Smooth muscle cell (in vitro differentiated cells): ENCODE measurements around the gene OCEL1. TPM values are rescaled to one million over a fixed set of nuclear protein-coding genes. Genes with fewer than 3 reads are reported as not detected.

Experiments used
- DNase-seq: peaks from one replicate; lab custom pipeline; 2025; ENCODE audit not compliant: unreplicated experiment; lab: John Stamatoyannopoulos, UW
- H2AFZ ChIP-seq: fragments of 200-600 bp; sonication (generic); 2 replicates; pipeline ENCODE4 v1.6.0; 2016; ENCODE audit warnings: antibody characterized with exemption, low read depth, mild to moderate bottlenecking
- H3F3A ChIP-seq: fragments of 200-600 bp; sonication (generic); 2 replicates; pipeline ENCODE4 v1.6.0; 2017; ENCODE audit warnings: antibody characterized with exemption, low read depth
- H3K27ac ChIP-seq: fragments of 200-600 bp; sonication (generic); 2 replicates; pipeline ENCODE4 v1.5.1; 2016; ENCODE audit warnings: low read depth, mild to moderate bottlenecking
- H3K27me3 ChIP-seq: fragments of 200-600 bp; sonication (generic); 2 replicates; pipeline ENCODE4 v1.6.1; 2016; ENCODE audit warnings: low read depth, mild to moderate bottlenecking
- H3K36me3 ChIP-seq: fragments of 200-600 bp; sonication (generic); 2 replicates; pipeline ENCODE4 v1.5.1; 2016; ENCODE audit warnings: low read depth
- H3K4me1 ChIP-seq: fragments of 200-600 bp; sonication (generic); 2 replicates; pipeline ENCODE4 v1.5.1; 2016; ENCODE audit warnings: low read depth
- H3K4me2 ChIP-seq: fragments of 200-600 bp; sonication (generic); 2 replicates; pipeline ENCODE4 v1.6.0; 2016; ENCODE audit warnings: mild to moderate bottlenecking
- H3K4me3 ChIP-seq: fragments of 200-600 bp; sonication (generic); 2 replicates; pipeline ENCODE4 v1.5.1; 2016; ENCODE audit warnings: mild to moderate bottlenecking
- H3K79me2 ChIP-seq: fragments of 200-600 bp; sonication (generic); 2 replicates; pipeline ENCODE4 v1.6.0; 2016; ENCODE audit warnings: low read depth, mild to moderate bottlenecking
- H3K9ac ChIP-seq: fragments of 200-600 bp; sonication (generic); 2 replicates; pipeline ENCODE4 v1.6.0; 2016; ENCODE audit warnings: low read depth
- H3K9me3 ChIP-seq: fragments of 200-600 bp; sonication (generic); replicated peaks from 2 replicates; pipeline ENCODE4 v1.5.1; 2016; ENCODE audit warnings: low read depth
- H4K20me1 ChIP-seq: fragments of 200-600 bp; sonication (generic); 2 replicates; pipeline ENCODE4 v1.6.0; 2016; ENCODE audit warnings: low read depth
- WGBS: methylation state at CpG from one replicate; pipeline ENCODE4 v1.1.7; 2016; ENCODE audit warnings: low lambda C conversion rate; 5-methylcytosine and 5-hydroxymethylcytosine counted together
- polyA plus RNA-seq: library from polyadenylated mRNA; unstranded; fragments of >200 nt; fragmentation: Nextera tagmentation; extraction: Ambion mirVana; gene quantifications from 2 replicates; pipeline ENCODE4 v1.2.1, GENCODE V29; 2016
- total RNA-seq: library from RNA; depleted of rRNA; stranded (reverse); fragments of >200 nt; gene quantifications from 2 replicates; pipeline ENCODE4 v1.2.3, GENCODE V29; 2014
- TF ChIP-seq, protein P1 (sequence below): fragments of 200-600 bp; sonication (generic); IDR thresholded peaks from 2 replicates; pipeline ENCODE4 v1.5.1; 2017; ENCODE audit warnings: borderline replicate concordance, mild to moderate bottlenecking, antibody characterized with exemption; ENCODE audit not compliant: insufficient read depth, poor library complexity, severe bottlenecking

Gene OCEL1
- total and polyA plus RNA-seq, 2 experiments from 2014 or later: 2.9 to 34.9 TPM

DNA sequence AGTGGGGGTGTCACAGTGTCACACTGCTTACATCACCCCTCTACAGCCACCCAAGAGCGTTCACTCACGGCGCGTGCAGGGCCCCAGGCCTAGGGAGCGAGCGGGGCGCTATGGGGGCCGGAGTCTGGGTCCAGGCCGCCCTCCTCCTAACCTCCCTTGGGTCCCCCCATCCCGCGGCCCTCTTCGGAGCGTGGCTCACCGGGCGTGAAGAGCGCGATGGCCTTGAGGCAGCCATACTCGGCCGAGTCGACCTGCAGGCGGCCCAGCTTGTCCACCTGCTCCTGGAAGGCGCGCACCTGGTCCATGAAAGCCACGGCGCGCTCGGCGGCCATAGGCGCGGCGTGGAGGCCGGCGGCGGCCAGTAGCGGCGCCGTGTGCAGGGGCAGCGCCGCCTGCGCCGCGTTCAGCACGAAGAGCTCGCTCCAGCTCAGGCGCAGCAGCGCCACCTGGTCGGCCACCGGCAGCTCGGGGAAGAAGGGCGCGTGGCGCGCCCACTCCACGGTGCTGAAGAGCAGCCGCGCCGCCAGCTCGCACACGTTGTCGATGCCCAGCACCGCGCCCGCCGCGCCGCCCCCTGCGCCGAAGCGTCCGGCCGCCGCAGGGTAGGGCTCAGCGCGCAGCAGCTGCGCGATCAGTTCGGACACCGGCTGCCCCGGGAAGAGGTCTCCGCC is 9.4 kb downstream of the OCEL1 start:
- Histone ChIP-seq H3K4me1 (peaks cover 4% of the 10 kb centered on the region), H3K36me3 (no peaks in the 10 kb centered on the region), H3K27ac (no peak overlapping the region), H3K9me3 (no peaks in the 10 kb centered on the region), H3K9ac (no peak overlapping the region), H4K20me1 (peaks cover 83% of the 10 kb centered on the region), H3K4me3 (peak overlapping the region; percentile 52), H3F3A (peaks cover 30% of the 10 kb centered on the region), H3K4me2 (peak overlapping the region; percentile 90), H3K27me3 (no peaks in the 10 kb centered on the region), H2AFZ (no peak overlapping the region), H3K79me2 (peaks cover 41% of the 10 kb centered on the region)
- DNase-seq: peak; percentile 34
- TF ChIP-seq, protein P1, sequence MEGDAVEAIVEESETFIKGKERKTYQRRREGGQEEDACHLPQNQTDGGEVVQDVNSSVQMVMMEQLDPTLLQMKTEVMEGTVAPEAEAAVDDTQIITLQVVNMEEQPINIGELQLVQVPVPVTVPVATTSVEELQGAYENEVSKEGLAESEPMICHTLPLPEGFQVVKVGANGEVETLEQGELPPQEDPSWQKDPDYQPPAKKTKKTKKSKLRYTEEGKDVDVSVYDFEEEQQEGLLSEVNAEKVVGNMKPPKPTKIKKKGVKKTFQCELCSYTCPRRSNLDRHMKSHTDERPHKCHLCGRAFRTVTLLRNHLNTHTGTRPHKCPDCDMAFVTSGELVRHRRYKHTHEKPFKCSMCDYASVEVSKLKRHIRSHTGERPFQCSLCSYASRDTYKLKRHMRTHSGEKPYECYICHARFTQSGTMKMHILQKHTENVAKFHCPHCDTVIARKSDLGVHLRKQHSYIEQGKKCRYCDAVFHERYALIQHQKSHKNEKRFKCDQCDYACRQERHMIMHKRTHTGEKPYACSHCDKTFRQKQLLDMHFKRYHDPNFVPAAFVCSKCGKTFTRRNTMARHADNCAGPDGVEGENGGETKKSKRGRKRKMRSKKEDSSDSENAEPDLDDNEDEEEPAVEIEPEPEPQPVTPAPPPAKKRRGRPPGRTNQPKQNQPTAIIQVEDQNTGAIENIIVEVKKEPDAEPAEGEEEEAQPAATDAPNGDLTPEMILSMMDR: peak; percentile 25
- 11% methylated on average over 53 of the region's 80 CpGs for whole genome bisulfite sequencing

DNA sequence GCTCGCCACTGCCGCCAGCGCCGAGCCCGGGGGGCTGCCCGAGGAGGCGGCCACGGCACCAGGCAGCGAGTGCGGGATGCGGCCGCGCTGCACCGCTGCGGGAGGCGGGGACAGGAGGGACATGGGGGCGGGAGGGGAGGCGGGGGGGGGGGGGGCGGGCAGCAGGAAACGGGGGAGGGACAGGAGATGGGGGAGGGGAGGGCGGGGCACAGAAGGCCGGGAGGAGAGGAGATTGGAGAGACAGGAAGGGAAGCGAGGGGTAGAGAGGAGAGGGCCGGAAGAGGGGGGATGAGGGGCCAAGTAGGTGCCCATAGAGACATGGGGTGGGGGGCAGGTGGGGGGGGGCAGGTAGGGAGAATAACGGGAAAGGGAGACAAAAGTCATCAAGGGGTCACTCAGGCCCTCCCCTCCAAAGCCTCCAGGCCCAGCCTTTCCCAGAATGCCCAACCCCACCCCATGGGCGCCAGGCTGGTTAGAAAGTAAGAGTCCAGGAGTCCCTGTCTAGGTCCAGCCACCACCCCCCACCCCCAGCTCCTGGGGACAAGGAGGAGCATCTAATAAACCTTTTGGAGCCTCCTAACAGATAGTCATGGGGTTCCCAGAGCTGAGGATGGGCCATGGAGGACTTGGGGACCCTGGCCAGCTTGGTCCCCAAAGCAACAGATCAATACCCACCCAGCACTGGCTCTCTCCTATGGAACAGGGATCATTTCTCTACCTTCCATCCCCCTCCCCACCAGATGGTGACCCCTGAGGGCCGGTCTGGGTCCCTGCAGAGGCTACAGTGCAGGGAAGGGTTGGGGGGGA is 10.1 kb downstream of the OCEL1 start:
- Histone ChIP-seq H3K27me3 (no peaks in the 10 kb centered on the region), H3K79me2 (peaks cover 48% of the 10 kb centered on the region), H3K36me3 (no peaks in the 10 kb centered on the region), H3K4me3 (peak overlapping the region; percentile 52), H3K4me2 (peak overlapping the region; percentile 90), H3K27ac (no peak overlapping the region), H3F3A (peaks cover 34% of the 10 kb centered on the region), H3K9me3 (no peaks in the 10 kb centered on the region), H4K20me1 (peaks cover 90% of the 10 kb centered on the region), H3K9ac (no peak overlapping the region), H2AFZ (no peak overlapping the region), H3K4me1 (peaks cover 4% of the 10 kb centered on the region)
- no peak for DNase-seq
- TF ChIP-seq, protein P1: no peak
- WGBS: 18% methylated on average over 5 of the region's 27 CpGs

DNA sequence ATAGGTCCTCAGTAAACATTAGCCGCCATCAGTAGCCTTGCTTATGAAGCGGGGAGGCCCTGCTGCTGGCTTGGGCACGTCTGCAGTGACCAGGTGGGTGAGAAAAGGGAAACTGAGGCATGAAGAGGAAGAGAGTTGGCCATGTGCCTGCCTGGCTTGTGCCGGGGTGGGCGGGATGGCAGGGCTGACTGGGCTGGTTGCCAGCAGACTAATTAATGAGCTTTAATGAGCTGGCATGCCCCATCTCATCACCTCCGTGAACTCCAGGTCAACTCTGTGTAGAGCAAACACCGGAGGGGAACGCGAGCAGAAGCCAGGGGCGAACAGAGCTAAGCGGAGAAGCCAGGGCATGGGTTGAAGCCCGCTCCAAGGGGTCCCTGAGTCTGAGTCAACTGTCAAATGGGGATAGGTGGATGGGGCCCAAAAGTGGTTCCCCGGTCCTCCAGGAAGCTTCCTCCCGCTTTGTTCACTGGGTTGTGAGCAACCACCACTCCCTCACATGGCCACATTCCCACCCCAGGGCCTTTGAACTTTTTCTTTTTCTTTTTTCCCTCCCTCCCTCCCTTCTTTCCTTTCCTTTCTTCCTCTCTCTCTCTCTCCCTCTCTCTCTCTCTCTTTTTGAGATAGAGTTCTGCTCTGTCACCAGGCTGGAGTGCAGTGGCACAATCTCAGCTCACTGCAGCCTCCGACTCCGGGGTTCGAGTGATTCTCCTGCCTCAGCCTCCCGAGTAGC is 11.0 kb downstream of the OCEL1 start:
- Histone ChIP-seq H3K36me3 (no peaks in the 10 kb centered on the region), H3K27ac (no peak overlapping the region), H3K79me2 (peaks cover 56% of the 10 kb centered on the region), H3K4me1 (peaks cover 4% of the 10 kb centered on the region), H3K4me2 (no peak overlapping the region), H3F3A (peaks cover 34% of the 10 kb centered on the region), H3K4me3 (no peak overlapping the region), H3K27me3 (no peaks in the 10 kb centered on the region), H3K9me3 (no peaks in the 10 kb centered on the region), H4K20me1 (peaks cover 96% of the 10 kb centered on the region), H2AFZ (no peak overlapping the region), H3K9ac (no peak overlapping the region)
- DNase-seq: no peak
- TF ChIP-seq, protein P1: no peak
- 95% methylated on average over 18 of the region's 18 CpGs for WGBS
